Glutamatergic neuron (in vitro differentiated cells): Measurements from ENCODE around the gene FSTL5. TPM values are rescaled to one million over a fixed set of nuclear protein-coding genes. Genes with fewer than 3 reads are reported as not detected.

Experiments
- DNase-seq: peaks from one replicate; pipeline ENCODE4 v3.0.0; 2022
- H3K27ac Mint-ChIP-seq: one replicate; pipeline ENCODE4 v1.8.0; 2020; ENCODE audit warnings: mild to moderate bottlenecking, mixed read lengths, inconsistent platforms; ENCODE audit not compliant: unreplicated experiment
- H3K27me3 Mint-ChIP-seq: one replicate; pipeline ENCODE4 v1.8.0; 2020; ENCODE audit warnings: mild to moderate bottlenecking, moderate library complexity, mixed read lengths, inconsistent platforms; ENCODE audit not compliant: unreplicated experiment
- H3K36me3 Mint-ChIP-seq: one replicate; pipeline ENCODE4 v1.8.0; 2020; ENCODE audit warnings: mild to moderate bottlenecking, mixed read lengths, inconsistent platforms; ENCODE audit not compliant: unreplicated experiment
- H3K4me1 Mint-ChIP-seq: one replicate; pipeline ENCODE4 v1.8.0; 2020; ENCODE audit warnings: mild to moderate bottlenecking, low read depth, mixed read lengths, inconsistent platforms; ENCODE audit not compliant: unreplicated experiment
- H3K4me3 Mint-ChIP-seq: one replicate; pipeline ENCODE4 v1.8.0; 2020; ENCODE audit warnings: mild to moderate bottlenecking, mixed read lengths, inconsistent platforms; ENCODE audit not compliant: unreplicated experiment
- H3K9me3 Mint-ChIP-seq: one replicate; pipeline ENCODE4 v1.8.0; 2020; ENCODE audit warnings: mild to moderate bottlenecking, moderate library complexity, mixed read lengths, inconsistent platforms; ENCODE audit not compliant: unreplicated experiment
- total RNA-seq: library from RNA; stranded (reverse); fragmentation: NEBNext Ultra II Directional; extraction: Animal tissue kit (Norgen Biotek cat#: 25700); gene quantifications from one replicate; pipeline ENCODE4 v1.2.1, GENCODE V29; 2021; ENCODE audit not compliant: unreplicated experiment
- TF ChIP-seq, protein P1 (sequence below): fragments of 200-600 bp; sonication (generic); IDR thresholded peaks from one replicate; pipeline ENCODE4 v1.5.0; 2021; ENCODE audit not compliant: partially characterized antibody, unreplicated experiment

Gene FSTL5
- total RNA-seq, 1 donor from 2014 or later = 9.2 TPM

- H3K27ac Mint-ChIP-seq = peak overlapping the region; percentile 39
- H3K4me3 Mint-ChIP-seq = no peak overlapping the region
- TF ChIP-seq, protein P1, sequence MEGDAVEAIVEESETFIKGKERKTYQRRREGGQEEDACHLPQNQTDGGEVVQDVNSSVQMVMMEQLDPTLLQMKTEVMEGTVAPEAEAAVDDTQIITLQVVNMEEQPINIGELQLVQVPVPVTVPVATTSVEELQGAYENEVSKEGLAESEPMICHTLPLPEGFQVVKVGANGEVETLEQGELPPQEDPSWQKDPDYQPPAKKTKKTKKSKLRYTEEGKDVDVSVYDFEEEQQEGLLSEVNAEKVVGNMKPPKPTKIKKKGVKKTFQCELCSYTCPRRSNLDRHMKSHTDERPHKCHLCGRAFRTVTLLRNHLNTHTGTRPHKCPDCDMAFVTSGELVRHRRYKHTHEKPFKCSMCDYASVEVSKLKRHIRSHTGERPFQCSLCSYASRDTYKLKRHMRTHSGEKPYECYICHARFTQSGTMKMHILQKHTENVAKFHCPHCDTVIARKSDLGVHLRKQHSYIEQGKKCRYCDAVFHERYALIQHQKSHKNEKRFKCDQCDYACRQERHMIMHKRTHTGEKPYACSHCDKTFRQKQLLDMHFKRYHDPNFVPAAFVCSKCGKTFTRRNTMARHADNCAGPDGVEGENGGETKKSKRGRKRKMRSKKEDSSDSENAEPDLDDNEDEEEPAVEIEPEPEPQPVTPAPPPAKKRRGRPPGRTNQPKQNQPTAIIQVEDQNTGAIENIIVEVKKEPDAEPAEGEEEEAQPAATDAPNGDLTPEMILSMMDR = no peak
- no peak for DNase-seq
- H3K36me3 Mint-ChIP-seq = no peaks in the 10 kb centered on the region
- peaks cover 2% of the 10 kb centered on the region for H3K4me1 Mint-ChIP-seq
- peaks cover 3% of the 10 kb centered on the region for H3K27me3 Mint-ChIP-seq
- peaks cover 3% of the 10 kb centered on the region for H3K9me3 Mint-ChIP-seq
Measured at GRCh38 chr4:161466316-161466715, 697.5 kb downstream of the FSTL5 start.

GRCh38 chr4:161463436-161463835 lies 700.4 kb downstream of the FSTL5 start:
- H3K9me3 Mint-ChIP-seq = peaks cover 3% of the 10 kb centered on the region
- no peak overlapping the region for H3K27ac Mint-ChIP-seq
- peaks cover 3% of the 10 kb centered on the region for H3K27me3 Mint-ChIP-seq
- H3K36me3 Mint-ChIP-seq = no peaks in the 10 kb centered on the region
- no peak overlapping the region for H3K4me3 Mint-ChIP-seq
- H3K4me1 Mint-ChIP-seq = peaks cover 5% of the 10 kb centered on the region
- TF ChIP-seq, protein P1 = no peak
- no peak for DNase-seq

GRCh38 chr4:161457906-161458305 lies 705.9 kb downstream of the FSTL5 start:
- no peak for DNase-seq
- Mint-ChIP-seq H3K9me3 (no peaks in the 10 kb centered on the region), H3K27ac (no peak overlapping the region), H3K4me1 (peaks cover 3% of the 10 kb centered on the region), H3K27me3 (no peaks in the 10 kb centered on the region), H3K36me3 (no peaks in the 10 kb centered on the region), H3K4me3 (no peak overlapping the region)
- TF ChIP-seq, protein P1 = no peak

- TF ChIP-seq, protein P1 = no peak
- Mint-ChIP-seq H3K36me3 (no peaks in the 10 kb centered on the region), H3K4me1 (peaks cover 3% of the 10 kb centered on the region), H3K4me3 (no peak overlapping the region), H3K27ac (no peak overlapping the region), H3K9me3 (no peaks in the 10 kb centered on the region), H3K27me3 (no peaks in the 10 kb centered on the region)
- DNase-seq = no peak
Measured at GRCh38 chr4:161457311-161457710, 706.5 kb downstream of the FSTL5 start.

GRCh38 chr4:161454860-161455259 lies 708.9 kb downstream of the FSTL5 start:
- no peak for DNase-seq
- H3K4me3 Mint-ChIP-seq = no peak overlapping the region
- no peaks in the 10 kb centered on the region for H3K4me1 Mint-ChIP-seq
- no peaks in the 10 kb centered on the region for H3K27me3 Mint-ChIP-seq
- no peaks in the 10 kb centered on the region for H3K36me3 Mint-ChIP-seq
- H3K27ac Mint-ChIP-seq = no peak overlapping the region
- TF ChIP-seq, protein P1 = no peak
- H3K9me3 Mint-ChIP-seq = no peaks in the 10 kb centered on the region
